Mucosa of descending colon (tissue), 3 donors: Measurements from ENCODE around the gene RBM7. TPM values are rescaled to one million over a fixed set of nuclear protein-coding genes. Genes with fewer than 3 reads are reported as not detected.

Experiments used
- ATAC-seq: fragments of 200-7000 bp; cut with Tn5 transposase; one replicate; pipeline ENCODE4 v1.9.1; 2020; ENCODE audit warnings: mild to moderate bottlenecking, moderate library complexity
- DNase-seq, 3 donors: peaks; one replicate each; pipeline ENCODE4 v3.0.0-alpha.2; 2020
- H3K36me3 ChIP-seq: fragments of 200-600 bp; one replicate; pipeline ENCODE4 v1.8.0; 2021; ENCODE audit warnings: low read depth, mild to moderate bottlenecking
- H3K4me1 ChIP-seq: fragments of 200-600 bp; one replicate; pipeline ENCODE4 v1.8.0; 2021; ENCODE audit warnings: low read depth, mild to moderate bottlenecking
- H3K4me3 ChIP-seq: fragments of 200-600 bp; one replicate; pipeline ENCODE4 v1.8.0; 2021; ENCODE audit warnings: mild to moderate bottlenecking
- H3K9me3 ChIP-seq: fragments of 200-600 bp; one replicate; pipeline ENCODE4 v1.8.0; 2021; ENCODE audit warnings: mild to moderate bottlenecking
- CTCF ChIP-seq: fragments of 200-600 bp; IDR thresholded peaks from one replicate; pipeline ENCODE4 v1.8.0; 2022; ENCODE audit warnings: antibody characterized with exemption, mild to moderate bottlenecking
- intact Hi-C, 2 donors: fragments of 100-400 bp; cut with DNase I in 1 of 2; cut with micrococcal nuclease in 1 of 2; formaldehyde crosslinking; loops; one replicate each; pipeline versions ENCODE4 v1.11.0 to v1.11.1; 2022; cut with DNase I, micrococcal nuclease
- total RNA-seq, 3 donors: library from RNA; stranded (reverse); fragmentation: NEBNext Ultra II Directional in 2 of 3; extraction: Animal tissue kit (Norgen Biotek cat#: 25700) in 2 of 3; gene quantifications; one replicate each; pipeline versions ENCODE4 v1.2.1 to v1.2.4, GENCODE V29; 2021 to 2023
- donor health status: DM: no; HTN: no; CAD: no; lungs with moderate emphysema.
- donor health status: DM: no; HTN: no; CAD: no.
- donor health status: DM: no; HTN: yes; CAD: no.

The RBM7 gene
- total RNA-seq, 3 donors from 2014 or later, result 29.0 to 35.5 (median 33.6) TPM

GRCh38 chr11:114397349-114397982 is 3.0 kb upstream of the RBM7 start:
- Histone ChIP-seq H3K4me3 (no peak overlapping the region), H3K9me3 (no peaks in the 10 kb centered on the region), H3K4me1 (peaks cover 26% of the 10 kb centered on the region), H3K36me3 (no peaks in the 10 kb centered on the region)
- intact Hi-C loops, result no loop called here
- no peak for ATAC-seq
- DNase-seq, result no peak
- no peak for TF ChIP-seq CTCF

GRCh38 chr11:114398303-114398920 is 2.1 kb upstream of the RBM7 start:
- no peak for TF ChIP-seq CTCF
- no peaks in the 10 kb centered on the region for H3K36me3 ChIP-seq
- DNase-seq (no peak), ATAC-seq (no peak)
- H3K4me3 ChIP-seq, result no peak overlapping the region
- no peaks in the 10 kb centered on the region for H3K9me3 ChIP-seq
- intact Hi-C loops, result no loop called here
- H3K4me1 ChIP-seq, result peaks cover 21% of the 10 kb centered on the region

- H3K4me1 ChIP-seq, result peaks cover 21% of the 10 kb centered on the region
- DNase-seq (peak in 1 of 3 donors; percentile 61), ATAC-seq (peak; percentile 57)
- no peak for TF ChIP-seq CTCF
- no peaks in the 10 kb centered on the region for H3K9me3 ChIP-seq
- intact Hi-C loops, result no loop called here
- H3K4me3 ChIP-seq, result peak overlapping the region; percentile 69
- no peaks in the 10 kb centered on the region for H3K36me3 ChIP-seq
These were observed 813 bp upstream of the RBM7 start for GRCh38 chr11:114399490-114400215.

GRCh38 chr11:114400915-114401223 is 403 bp downstream of the RBM7 start:
- H3K4me1 ChIP-seq, result peaks cover 21% of the 10 kb centered on the region
- no peaks in the 10 kb centered on the region for H3K9me3 ChIP-seq
- intact Hi-C loops, result no loop called here
- ATAC-seq (no peak), DNase-seq (no peak)
- no peaks in the 10 kb centered on the region for H3K36me3 ChIP-seq
- TF ChIP-seq CTCF, result no peak
- H3K4me3 ChIP-seq, result peak overlapping the region; percentile 69

- no peaks in the 10 kb centered on the region for H3K9me3 ChIP-seq
- H3K4me1 ChIP-seq, result peaks cover 18% of the 10 kb centered on the region
- H3K4me3 ChIP-seq, result peak overlapping the region; percentile 69
- ATAC-seq, result no peak
- intact Hi-C loops, result no loop called here
- no peak for TF ChIP-seq CTCF
- H3K36me3 ChIP-seq, result no peaks in the 10 kb centered on the region
- no peak for DNase-seq
These were observed 845 bp downstream of the RBM7 start for GRCh38 chr11:114401311-114401710.
